Osteocyte (in vitro differentiated cells): ENCODE data around the gene KCNK15. TPM values are rescaled to one million over a fixed set of nuclear protein-coding genes. Genes with fewer than 3 reads are reported as not detected.

ENCODE experiments used
- DNase-seq: peaks from one replicate; pipeline ENCODE4 v3.0.0; 2021; ENCODE audit warnings: mixed read lengths; ENCODE audit not compliant: unreplicated experiment; ENCODE audit errors: extremely low spot score
- H3K27ac Mint-ChIP-seq: one replicate; pipeline ENCODE4 v1.8.0; 2021; ENCODE audit warnings: mild to moderate bottlenecking, mixed read lengths; ENCODE audit not compliant: unreplicated experiment
- H3K27me3 Mint-ChIP-seq: one replicate; pipeline ENCODE4 v1.8.0; 2021; ENCODE audit warnings: mixed read lengths; ENCODE audit not compliant: unreplicated experiment
- H3K36me3 Mint-ChIP-seq: one replicate; pipeline ENCODE4 v1.8.0; 2021; ENCODE audit warnings: mixed read lengths; ENCODE audit not compliant: unreplicated experiment
- H3K4me1 Mint-ChIP-seq: one replicate; pipeline ENCODE4 v1.8.0; 2021; ENCODE audit warnings: mixed read lengths; ENCODE audit not compliant: unreplicated experiment
- H3K4me3 Mint-ChIP-seq: one replicate; pipeline ENCODE4 v1.8.0; 2021; ENCODE audit warnings: mild to moderate bottlenecking, moderate library complexity, mixed read lengths; ENCODE audit not compliant: unreplicated experiment
- H3K9me3 Mint-ChIP-seq: one replicate; pipeline ENCODE4 v1.8.0; 2021; ENCODE audit warnings: mixed read lengths; ENCODE audit not compliant: unreplicated experiment
- CTCF ChIP-seq: fragments of 200-600 bp; sonication (generic); IDR thresholded peaks from 2 replicates; pipeline ENCODE4 v1.5.0; 2021; ENCODE audit warnings: antibody characterized with exemption, mild to moderate bottlenecking, moderate library complexity
- total RNA-seq: library from RNA; stranded (reverse); gene quantifications from 2 replicates; pipeline ENCODE4 v1.2.1, GENCODE V29; 2021

KCNK15 gene
- total RNA-seq, 1 donor from 2014 or later = 21.5 TPM

DNA sequence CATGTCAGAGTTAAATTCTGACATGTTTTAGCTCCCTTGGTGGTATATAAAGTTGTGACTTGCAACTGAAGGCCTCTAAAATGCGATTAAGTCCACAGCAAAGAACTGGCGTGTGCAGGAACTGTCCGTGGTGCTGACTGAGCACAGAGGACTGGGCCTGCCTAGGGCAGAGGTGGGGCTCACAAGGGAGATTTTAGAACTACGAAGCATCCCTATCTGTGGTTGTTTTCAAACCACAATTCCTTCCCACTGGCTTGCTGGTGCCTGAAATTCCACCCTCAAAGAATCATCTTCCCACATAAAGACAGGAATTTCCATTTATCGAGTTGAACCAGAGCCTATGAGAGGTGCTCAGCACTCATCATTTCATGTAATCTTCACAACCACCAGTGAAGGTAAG, 34.6 kb downstream of the KCNK15 start:
- Mint-ChIP-seq H3K27me3 (peaks cover 11% of the 10 kb centered on the region), H3K4me3 (no peak overlapping the region), H3K9me3 (no peaks in the 10 kb centered on the region), H3K4me1 (no peaks in the 10 kb centered on the region), H3K36me3 (no peaks in the 10 kb centered on the region), H3K27ac (no peak overlapping the region)
- no peak for TF ChIP-seq CTCF
- DNase-seq = no peak

DNA sequence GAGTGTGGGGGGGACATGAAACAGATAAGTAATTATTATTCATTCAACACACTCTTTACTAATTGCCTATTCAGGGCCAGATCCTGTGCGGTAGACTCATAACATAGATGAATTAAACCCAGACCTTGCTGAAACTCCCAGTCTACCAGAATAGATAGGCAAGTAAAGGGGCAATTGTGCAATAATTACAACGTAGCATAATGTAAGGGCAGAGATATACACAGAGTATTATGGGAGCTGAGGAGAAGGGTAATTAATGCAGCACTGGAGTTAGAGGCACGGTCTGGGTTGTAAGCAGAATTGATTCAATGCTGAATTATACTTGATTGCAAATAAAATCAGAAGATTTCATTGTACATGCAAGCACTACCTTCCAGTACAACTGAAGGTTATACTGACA, 35.5 kb downstream of the KCNK15 start:
- Mint-ChIP-seq H3K36me3 (no peaks in the 10 kb centered on the region), H3K4me3 (no peak overlapping the region), H3K4me1 (no peaks in the 10 kb centered on the region), H3K9me3 (no peaks in the 10 kb centered on the region), H3K27me3 (peaks cover 11% of the 10 kb centered on the region), H3K27ac (no peak overlapping the region)
- TF ChIP-seq CTCF = no peak
- no peak for DNase-seq

GRCh38 chr20:44781791-44782190, 36.1 kb downstream of the KCNK15 start:
- H3K36me3 Mint-ChIP-seq = no peaks in the 10 kb centered on the region
- no peak overlapping the region for H3K4me3 Mint-ChIP-seq
- no peak for TF ChIP-seq CTCF
- H3K27ac Mint-ChIP-seq = no peak overlapping the region
- no peaks in the 10 kb centered on the region for H3K4me1 Mint-ChIP-seq
- no peaks in the 10 kb centered on the region for H3K9me3 Mint-ChIP-seq
- DNase-seq = no peak
- peaks cover 17% of the 10 kb centered on the region for H3K27me3 Mint-ChIP-seq

GRCh38 chr20:44784688-44785087, 39.0 kb downstream of the KCNK15 start:
- H3K4me3 Mint-ChIP-seq = no peak overlapping the region
- no peak for DNase-seq
- H3K4me1 Mint-ChIP-seq = no peaks in the 10 kb centered on the region
- no peak for TF ChIP-seq CTCF
- peaks cover 33% of the 10 kb centered on the region for H3K27me3 Mint-ChIP-seq
- no peaks in the 10 kb centered on the region for H3K9me3 Mint-ChIP-seq
- H3K27ac Mint-ChIP-seq = no peak overlapping the region
- no peaks in the 10 kb centered on the region for H3K36me3 Mint-ChIP-seq

- DNase-seq = no peak
- no peaks in the 10 kb centered on the region for H3K4me1 Mint-ChIP-seq
- no peak overlapping the region for H3K27ac Mint-ChIP-seq
- TF ChIP-seq CTCF = peak; percentile 29
- peaks cover 35% of the 10 kb centered on the region for H3K27me3 Mint-ChIP-seq
- no peaks in the 10 kb centered on the region for H3K9me3 Mint-ChIP-seq
- H3K4me3 Mint-ChIP-seq = no peak overlapping the region
- no peaks in the 10 kb centered on the region for H3K36me3 Mint-ChIP-seq
These were observed 40.1 kb downstream of the KCNK15 start for GRCh38 chr20:44785768-44786167.
